GM06990 (cell line): ENCODE measurements around the gene TMEM170A.
"Not testable (repeated sequence)": the region's sequence is repeated elsewhere in the genome, so short reads cannot be mapped to it uniquely, and the experiment has no call there.

Source experiments
- DNase-seq: peaks from one replicate; pipeline ENCODE4 v3.0.0-alpha.2; 2011; ENCODE audit not compliant: insufficient read length; ENCODE audit errors: extremely low read depth
- H3K27me3 ChIP-seq: replicated peaks from 2 replicates; pipeline ENCODE4 v1.6.0; 2011; ENCODE audit warnings: low read length; ENCODE audit not compliant: control insufficient read depth, insufficient read depth
- H3K36me3 ChIP-seq: 2 replicates; pipeline ENCODE4 v1.5.1; 2011; ENCODE audit warnings: low read length; ENCODE audit not compliant: control insufficient read depth, insufficient read depth
- H3K4me3 ChIP-seq: replicated peaks from 2 replicates; pipeline ENCODE4 v1.5.1; 2011; ENCODE audit warnings: low read depth, mild to moderate bottlenecking, control low read depth, low read length
- CTCF ChIP-seq: IDR thresholded peaks from 2 replicates; pipeline ENCODE4 v1.5.1; 2011; ENCODE audit warnings: low read length, control low read depth, mild to moderate bottlenecking, inconsistent platforms; ENCODE audit not compliant: insufficient read depth, poor library complexity, severe bottlenecking

The TMEM170A gene

GRCh38 chr16:75464122-75464918 is at the start of gene TMEM170A:
Gene TMEM170A, minus strand, starts transcription at chr16:75464689. Its CDS starts 89 bp downstream, at chr16:75464600.
- TF ChIP-seq CTCF = peak; percentile 100
- H3K4me3 ChIP-seq = peak within 1 kb of the TSS; percentile 89
- peak; percentile 99 for DNase-seq

GRCh38 chr16:75506574-75506973 is 42.1 kb upstream of the TMEM170A start:
- no peaks in the 10 kb centered on the region for H3K36me3 ChIP-seq
- H3K27me3 ChIP-seq = no peaks in the 10 kb centered on the region
- DNase-seq = no peak
- no peak for TF ChIP-seq CTCF
- no peak overlapping the region for H3K4me3 ChIP-seq

More at GRCh38 chr16:75464122-75464918, at the start of gene TMEM170A:
- Histone ChIP-seq H3K36me3 (peaks cover 2% of the 10 kb centered on the region), H3K27me3 (no peaks in the 10 kb centered on the region)

- H3K36me3 ChIP-seq = no peaks in the 10 kb centered on the region
- H3K4me3 ChIP-seq = no peak overlapping the region
- no peaks in the 10 kb centered on the region for H3K27me3 ChIP-seq
- no peak for DNase-seq
- TF ChIP-seq CTCF = no peak
Measured at GRCh38 chr16:75506107-75506506, 41.6 kb upstream of the TMEM170A start.

GRCh38 chr16:75503801-75504200 is 39.3 kb upstream of the TMEM170A start:
- DNase-seq = no peak
- Histone ChIP-seq H3K4me3 (no peak overlapping the region), H3K27me3 (no peaks in the 10 kb centered on the region), H3K36me3 (no peaks in the 10 kb centered on the region)
- TF ChIP-seq CTCF = no peak

GRCh38 chr16:75502916-75503605 is 38.6 kb upstream of the TMEM170A start:
- no peak for DNase-seq
- no peak for TF ChIP-seq CTCF

GRCh38 chr16:75501820-75502219 is 37.3 kb upstream of the TMEM170A start:
- H3K4me3 ChIP-seq, H3K36me3 ChIP-seq, H3K27me3 ChIP-seq, DNase-seq: not testable (repeated sequence)

More at GRCh38 chr16:75502916-75503605, 38.6 kb upstream of the TMEM170A start:
- H3K27me3 ChIP-seq = no peaks in the 10 kb centered on the region
- no peak overlapping the region for H3K4me3 ChIP-seq
- no peaks in the 10 kb centered on the region for H3K36me3 ChIP-seq
